Inflammatory macrophage (primary cell): ENCODE results near the gene MYH3.
A peak's percentile ranks its signal among the peaks of the same experiment; 100 is the strongest.
"Not testable (repeated sequence)": the region's sequence is repeated elsewhere in the genome, so short reads cannot be mapped to it uniquely, and the experiment has no call there.

Source experiments
- DNase-seq, 2 donors: peaks; one replicate each; pipeline ENCODE4 v3.0.0-alpha.2; 2020 to 2022
- total RNA-seq, 18 experiments: gene quantifications; one replicate each; lab custom pipeline; 2026; ENCODE audit warnings: mixed read lengths in 6 of 18, inconsistent platforms in 2 of 18; lab: John Stamatoyannopoulos, UW

Gene MYH3
- 0.71 to 3.3 (median 1.6) reads per million in 18 experiments for total RNA-seq

GRCh38 chr17:10657148-10657547 is at the start of gene MYH3:
Gene MYH3 (minus strand): TSS chr17:10657309. CDS start chr17:10655064, 2,245 bp downstream.
- no peak for DNase-seq

- DNase-seq = no peak
These were observed 48.6 kb upstream of the MYH3 start for GRCh38 chr17:10705727-10706126.

GRCh38 chr17:10702574-10702973 is 45.5 kb upstream of the MYH3 start:
- DNase-seq = peak; percentile 21 to 26

GRCh38 chr17:10699856-10700255 is 42.7 kb upstream of the MYH3 start:
- no peak for DNase-seq

- DNase-seq = peak; percentile 17 to 34
These were observed 41.1 kb upstream of the MYH3 start for GRCh38 chr17:10698096-10698818.

GRCh38 chr17:10697092-10698081 is 40.3 kb upstream of the MYH3 start, which contains the start of the genes ADPRM and SCO1:
Gene ADPRM (plus strand): TSS chr17:10697594. CDS start chr17:10704927, 7,333 bp downstream.
Gene SCO1 (minus strand): TSS chr17:10697533. CDS start chr17:10697507, 26 bp downstream.
- DNase-seq = peak; percentile 95 to 97

- DNase-seq = not testable (repeated sequence)
These were observed 38.8 kb upstream of the MYH3 start for GRCh38 chr17:10695875-10696407.

GRCh38 chr17:10687499-10687898 is 30.4 kb upstream of the MYH3 start:
- no peak for DNase-seq

GRCh38 chr17:10683853-10684252 is 26.7 kb upstream of the MYH3 start:
- peak; percentile 8 to 47 for DNase-seq

GRCh38 chr17:10681866-10682446 is 24.8 kb upstream of the MYH3 start:
- no peak for DNase-seq

- no peak for DNase-seq
These were observed 17.6 kb upstream of the MYH3 start for GRCh38 chr17:10674704-10675103.

- DNase-seq = no peak
These were observed 16.2 kb upstream of the MYH3 start for GRCh38 chr17:10673312-10673711.

- DNase-seq = no peak
These were observed 11.7 kb upstream of the MYH3 start for GRCh38 chr17:10668775-10669174.

GRCh38 chr17:10666906-10667305 is 9.8 kb upstream of the MYH3 start:
- DNase-seq = no peak

GRCh38 chr17:10664571-10664970 is 7.5 kb upstream of the MYH3 start:
- no peak for DNase-seq

- no peak for DNase-seq
These were observed 6.1 kb upstream of the MYH3 start for GRCh38 chr17:10663231-10663630.

GRCh38 chr17:10661437-10661836 is 4.3 kb upstream of the MYH3 start:
- no peak for DNase-seq

GRCh38 chr17:10657879-10658278 is 770 bp upstream of the MYH3 start:
- DNase-seq = no peak

GRCh38 chr17:10653987-10654386 is 3.1 kb downstream of the MYH3 start:
- no peak for DNase-seq

- peak; percentile 69 to 72 for DNase-seq
These were observed 4.0 kb downstream of the MYH3 start for GRCh38 chr17:10652984-10653659.

- no peak for DNase-seq
These were observed 5.2 kb downstream of the MYH3 start for GRCh38 chr17:10651927-10652326.

GRCh38 chr17:10649602-10650001 is 7.5 kb downstream of the MYH3 start:
- DNase-seq = no peak
